HEK293 (cell line): Measurements from ENCODE around the gene ALS2.

ENCODE experiments used
- CTCF ChIA-PET: fragments of 350-600 bp; formaldehyde crosslinking; extraction: SDS; loops from one replicate; lab custom pipeline; 2021; ENCODE audit warnings: antibody characterized with exemption; lab: Yijun Ruan, JAX
- POLR2A ChIA-PET: fragments of 300-600 bp; formaldehyde crosslinking; extraction: SDS; loops from one replicate; lab custom pipeline; 2020; ENCODE audit warnings: antibody characterized with exemption, inconsistent platforms; lab: Yijun Ruan, JAX
- H3K27ac ChIP-seq: fragments of 200-500 bp; sonication (Bioruptor generic); 2 replicates; pipeline ENCODE4 v1.5.1; 2014; ENCODE audit warnings: low read depth, low read length, control low read depth, inconsistent platforms; ENCODE audit errors: extremely low read depth
- H3K36me3 ChIP-seq, 2 experiments: fragments of 200-500 bp in 1 of 2; sonication (Bioruptor generic) in 1 of 2; 1 replicate in 1 of 2; 2 replicates in 1 of 2; pipeline ENCODE4 v1.5.1; 2014 to 2017; ENCODE audit warnings: inconsistent platforms in 2 of 2, low read length in 2 of 2; ENCODE audit not compliant: control insufficient read depth in 2 of 2, insufficient read depth in 1 of 2
- H3K4me1 ChIP-seq: fragments of 200-500 bp; sonication (Bioruptor generic); 2 replicates; pipeline ENCODE4 v1.5.1; 2014; ENCODE audit warnings: mild to moderate bottlenecking, low read length, inconsistent platforms; ENCODE audit not compliant: control insufficient read depth, insufficient read depth
- H3K4me3 ChIP-seq: 2 replicates; pipeline ENCODE4 v1.5.1; 2011; ENCODE audit warnings: low read depth, mild to moderate bottlenecking, control low read depth, low read length, moderate library complexity
- H3K9me3 ChIP-seq: fragments of 200-500 bp; sonication (Bioruptor generic); 2 replicates; pipeline ENCODE4 v1.5.1; 2014; ENCODE audit warnings: low read depth, low read length, inconsistent platforms; ENCODE audit not compliant: control insufficient read depth, insufficient read depth
- KLF16 ChIP-seq: fragments of 450-650 bp; formaldehyde crosslinking; IDR thresholded peaks from 2 replicates; pipeline ENCODE4 v1.5.1; 2017; ENCODE audit warnings: missing biosample characterization, missing genetic modification characterization
- KLF7 ChIP-seq: fragments of 450-650 bp; formaldehyde crosslinking; IDR thresholded peaks from 2 replicates; pipeline ENCODE4 v1.5.1; 2016; ENCODE audit warnings: missing biosample characterization, missing genetic modification characterization, borderline replicate concordance
- KLF9 ChIP-seq: fragments of 450-650 bp; formaldehyde crosslinking; IDR thresholded peaks from 2 replicates; pipeline ENCODE4 v1.5.1; 2016; ENCODE audit warnings: missing biosample characterization, missing genetic modification characterization, low read depth
- PATZ1 ChIP-seq: fragments of 450-650 bp; formaldehyde crosslinking; IDR thresholded peaks from 2 replicates; pipeline ENCODE4 v1.5.1; 2016; ENCODE audit warnings: missing biosample characterization, missing genetic modification characterization
- REST ChIP-seq: fragments of 450-650 bp; formaldehyde crosslinking; IDR thresholded peaks from 2 replicates; pipeline ENCODE4 v1.5.1; 2016; ENCODE audit warnings: missing biosample characterization, missing genetic modification characterization
- ZBTB11 ChIP-seq: fragments of 450-650 bp; formaldehyde crosslinking; conservative IDR thresholded peaks from 2 replicates; pipeline ENCODE4 v1.5.1; 2016; ENCODE audit warnings: low read depth, missing biosample characterization, missing genetic modification characterization
- ZNF16 ChIP-seq: fragments of 450-650 bp; formaldehyde crosslinking; IDR thresholded peaks from 2 replicates; pipeline ENCODE4 v1.5.1; 2016; ENCODE audit warnings: low read depth, missing biosample characterization, missing genetic modification characterization
- ZNF426 ChIP-seq: fragments of 450-650 bp; formaldehyde crosslinking; IDR thresholded peaks from 2 replicates; pipeline ENCODE4 v1.5.1; 2017; ENCODE audit warnings: missing biosample characterization, missing genetic modification characterization, mild to moderate bottlenecking, inconsistent platforms, moderate library complexity
- ZNF501 ChIP-seq: fragments of 450-650 bp; formaldehyde crosslinking; IDR thresholded peaks from 2 replicates; pipeline ENCODE4 v1.5.1; 2016; ENCODE audit warnings: missing biosample characterization, missing genetic modification characterization
- ZNF530 ChIP-seq: fragments of 450-650 bp; formaldehyde crosslinking; IDR thresholded peaks from 2 replicates; pipeline ENCODE4 v1.5.1; 2016; ENCODE audit warnings: low read depth, missing biosample characterization, missing genetic modification characterization
- ZNF629 ChIP-seq: fragments of 450-650 bp; formaldehyde crosslinking; IDR thresholded peaks from 2 replicates; pipeline ENCODE4 v1.5.1; 2017; ENCODE audit warnings: missing biosample characterization, missing genetic modification characterization
- ZNF670 ChIP-seq: fragments of 450-650 bp; formaldehyde crosslinking; IDR thresholded peaks from 2 replicates; pipeline ENCODE4 v1.5.1; 2016; ENCODE audit warnings: missing biosample characterization, missing genetic modification characterization, low read depth
- ZSCAN18 ChIP-seq: fragments of 450-650 bp; formaldehyde crosslinking; IDR thresholded peaks from 2 replicates; pipeline ENCODE4 v1.5.1; 2016; ENCODE audit warnings: missing biosample characterization, missing genetic modification characterization
- ZSCAN23 ChIP-seq: fragments of 450-650 bp; formaldehyde crosslinking; IDR thresholded peaks from 2 replicates; pipeline ENCODE4 v1.5.1; 2016; ENCODE audit warnings: missing biosample characterization, missing genetic modification characterization
- ZSCAN4 ChIP-seq: fragments of 450-650 bp; formaldehyde crosslinking; IDR thresholded peaks from 2 replicates; pipeline ENCODE4 v1.5.1; 2017; ENCODE audit warnings: missing biosample characterization, missing genetic modification characterization

Gene ALS2

GRCh38 chr2:201758873-201759272 lies 21.9 kb downstream of the ALS2 start:
- Histone ChIP-seq H3K4me3 (no peak overlapping the region), H3K9me3 (no peaks in the 10 kb centered on the region)
- CTCF ChIA-PET = no interaction called here
- POLR2A ChIA-PET = no interaction called here
- TF ChIP-seq ZNF530 (no peak), ZNF426 (tag by site-specific recombination) (no peak), PATZ1 (tag by site-specific recombination) (no peak), ZSCAN18 (no peak), ZNF16 (tag by site-specific recombination) (no peak), KLF9 (tag by site-specific recombination) (no peak), REST (tag by site-specific recombination) (no peak), ZNF629 (no peak), ZSCAN4 (tag by site-specific recombination) (no peak), ZNF501 (tag by site-specific recombination) (no peak), KLF7 (tag by site-specific recombination) (no peak), ZBTB11 (tag by site-specific recombination) (no peak), ZSCAN23 (no peak), ZNF670 (tag by site-specific recombination) (no peak), KLF16 (no peak)
- TF ChIP-seq, all 188 proteins: peak for 0
- Histone ChIP-seq H3K36me3 (peaks cover 11 to 60% of the 10 kb centered on the region in 2 experiments; a peak in 2 of 3 replicates), H3K27ac (no peak overlapping the region), H3K4me1 (no peaks in the 10 kb centered on the region)
